ENCODE data around the gene F13A1.

The F13A1 gene

GRCh38 chr6:6202886-6203285 lies 117.6 kb downstream of the F13A1 start:
- CTCF ChIA-PET, result no interaction called here
- TF ChIP-seq CTCF (tag by site-specific recombination; IDR thresholded peaks at IDR 0.05) (no peak), ZNF157 (tag by site-specific recombination; IDR thresholded peaks at IDR 0.05) (no peak), ZNF704 (tag by site-specific recombination; IDR thresholded peaks at IDR 0.05) (no peak), ZBTB48 (tag by site-specific recombination; IDR thresholded peaks at IDR 0.05) (no peak), ZNF23 (tag by site-specific recombination; IDR thresholded peaks at IDR 0.05; ENCODE audit: borderline replicate concordance) (no peak), ZNF792 (tag by site-specific recombination; IDR thresholded peaks at IDR 0.05) (no peak), ZSCAN30 (tag by site-specific recombination; IDR thresholded peaks at IDR 0.05) (no peak), ZNF677 (tag by site-specific recombination; IDR thresholded peaks at IDR 0.05) (no peak), ZNF692 (tag by site-specific recombination; IDR thresholded peaks at IDR 0.05) (no peak), PRDM10 (tag by site-specific recombination; IDR thresholded peaks at IDR 0.05) (no peak), ZNF398 (tag by site-specific recombination; IDR thresholded peaks at IDR 0.05) (no peak)
- H3K36me3 ChIP-seq (ENCODE audit: control insufficient read depth in 2 of 2, insufficient read depth in 1 of 2, low read length in 2 of 2), result no peaks in the 10 kb centered on the region

GRCh38 chr6:6201200-6201599 lies 119.3 kb downstream of the F13A1 start:
- TF ChIP-seq TSHZ1 (tag by site-specific recombination; IDR thresholded peaks at IDR 0.05; ENCODE audit: borderline replicate concordance) (no peak), ZNF280C (tag by site-specific recombination; IDR thresholded peaks at IDR 0.05) (no peak), KLF1 (tag by site-specific recombination; IDR thresholded peaks at IDR 0.05) (no peak), KLF9 (tag by site-specific recombination; IDR thresholded peaks at IDR 0.05; ENCODE audit: low read depth) (no peak), ZNF138 (tag by site-specific recombination; IDR thresholded peaks at IDR 0.05; ENCODE audit: borderline replicate concordance) (no peak)
- no peaks in the 10 kb centered on the region for H3K4me1 ChIP-seq (ENCODE audit: control insufficient read depth, insufficient read depth, low read length)
- ChIA-PET POLR2A (no interaction called here), CTCF (no interaction called here)
- H3K4me3 ChIP-seq (ENCODE audit: low read depth, low read length), result no peak overlapping the region
- no peaks in the 10 kb centered on the region for H3K36me3 ChIP-seq (ENCODE audit: control insufficient read depth in 2 of 2, insufficient read depth in 1 of 2, low read length in 2 of 2)
- no peak overlapping the region for H3K27ac ChIP-seq (ENCODE audit: extremely low read depth, low read depth, low read length)
- no peaks in the 10 kb centered on the region for H3K9me3 ChIP-seq (ENCODE audit: control insufficient read depth, insufficient read depth, low read depth, low read length)

More at GRCh38 chr6:6202886-6203285, 117.6 kb downstream of the F13A1 start:
- H3K4me1 ChIP-seq (ENCODE audit: control insufficient read depth, insufficient read depth, low read length), result no peaks in the 10 kb centered on the region
- H3K4me3 ChIP-seq (ENCODE audit: low read depth, low read length), result no peak overlapping the region
- no peak overlapping the region for H3K27ac ChIP-seq (ENCODE audit: extremely low read depth, low read depth, low read length)
- no peaks in the 10 kb centered on the region for H3K9me3 ChIP-seq (ENCODE audit: control insufficient read depth, insufficient read depth, low read depth, low read length)
- POLR2A ChIA-PET, result no interaction called here
